ENCODE data around the gene GGPS1.

The GGPS1 gene

DNA sequence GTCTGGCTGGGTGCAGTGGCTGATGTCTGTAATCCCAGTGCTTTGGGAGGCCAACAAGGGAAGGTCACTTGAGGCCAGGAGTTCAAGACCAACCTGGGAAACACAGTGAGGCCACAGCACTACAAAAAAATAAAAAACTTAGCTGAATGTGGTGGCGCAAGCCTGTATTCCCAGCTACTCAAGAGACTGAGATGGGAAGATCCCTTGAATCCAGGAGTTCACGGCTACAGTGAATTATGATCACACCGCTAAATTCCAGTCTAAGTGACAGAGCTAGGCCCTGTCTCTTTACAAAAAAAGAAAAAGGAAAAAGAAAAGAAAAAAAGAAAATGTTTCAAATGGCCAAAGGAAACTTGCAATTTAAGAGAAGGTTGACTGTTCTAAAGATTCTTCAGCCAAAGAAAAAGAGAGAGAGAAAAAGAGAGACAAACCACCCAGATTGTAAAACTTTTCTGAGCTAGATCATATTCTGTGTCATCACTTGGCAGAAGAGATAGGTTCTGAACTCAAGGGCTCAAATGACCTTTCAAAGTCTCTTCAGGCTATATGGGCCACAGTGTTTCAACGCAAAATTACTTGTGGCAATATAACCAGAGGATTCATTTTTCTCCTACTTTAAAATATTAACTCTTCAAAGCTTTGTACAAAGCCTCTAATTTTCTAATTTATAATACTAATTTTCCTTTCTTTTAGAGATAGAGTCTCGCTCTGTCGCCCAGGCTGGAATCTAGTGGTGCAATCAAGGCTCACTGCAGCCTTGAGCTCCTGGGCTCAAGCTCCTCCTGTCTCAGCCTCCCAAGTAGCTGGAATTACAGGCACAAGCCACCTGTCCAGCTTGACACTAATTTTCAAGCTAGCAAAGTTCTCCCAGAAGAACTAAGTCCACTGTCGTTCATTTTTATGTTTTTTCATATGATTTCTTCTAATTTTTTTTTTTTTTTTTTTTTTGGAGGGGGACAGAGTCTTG is 20.9 kb upstream of the GGPS1 start:
- TF ChIP-seq CREB1 (IDR thresholded peaks at IDR 0.05; ENCODE audit: low read depth) (no peak), RAD21 (IDR thresholded peaks at IDR 0.05; ENCODE audit: low read depth) (no peak), CEBPB (IDR thresholded peaks at IDR 0.05) (no peak), TCF12 (IDR thresholded peaks at IDR 0.05; ENCODE audit: low read depth) (no peak), FOXM1 (IDR thresholded peaks at IDR 0.05; ENCODE audit: borderline replicate concordance, low read depth) (no peak), EP300 (IDR thresholded peaks at IDR 0.05; ENCODE audit: borderline replicate concordance) (no peak), NFIC (IDR thresholded peaks at IDR 0.05) (no peak), TAF1 (IDR thresholded peaks at IDR 0.05; ENCODE audit: low read depth) (no peak)
- TF ChIP-seq, protein P1, sequence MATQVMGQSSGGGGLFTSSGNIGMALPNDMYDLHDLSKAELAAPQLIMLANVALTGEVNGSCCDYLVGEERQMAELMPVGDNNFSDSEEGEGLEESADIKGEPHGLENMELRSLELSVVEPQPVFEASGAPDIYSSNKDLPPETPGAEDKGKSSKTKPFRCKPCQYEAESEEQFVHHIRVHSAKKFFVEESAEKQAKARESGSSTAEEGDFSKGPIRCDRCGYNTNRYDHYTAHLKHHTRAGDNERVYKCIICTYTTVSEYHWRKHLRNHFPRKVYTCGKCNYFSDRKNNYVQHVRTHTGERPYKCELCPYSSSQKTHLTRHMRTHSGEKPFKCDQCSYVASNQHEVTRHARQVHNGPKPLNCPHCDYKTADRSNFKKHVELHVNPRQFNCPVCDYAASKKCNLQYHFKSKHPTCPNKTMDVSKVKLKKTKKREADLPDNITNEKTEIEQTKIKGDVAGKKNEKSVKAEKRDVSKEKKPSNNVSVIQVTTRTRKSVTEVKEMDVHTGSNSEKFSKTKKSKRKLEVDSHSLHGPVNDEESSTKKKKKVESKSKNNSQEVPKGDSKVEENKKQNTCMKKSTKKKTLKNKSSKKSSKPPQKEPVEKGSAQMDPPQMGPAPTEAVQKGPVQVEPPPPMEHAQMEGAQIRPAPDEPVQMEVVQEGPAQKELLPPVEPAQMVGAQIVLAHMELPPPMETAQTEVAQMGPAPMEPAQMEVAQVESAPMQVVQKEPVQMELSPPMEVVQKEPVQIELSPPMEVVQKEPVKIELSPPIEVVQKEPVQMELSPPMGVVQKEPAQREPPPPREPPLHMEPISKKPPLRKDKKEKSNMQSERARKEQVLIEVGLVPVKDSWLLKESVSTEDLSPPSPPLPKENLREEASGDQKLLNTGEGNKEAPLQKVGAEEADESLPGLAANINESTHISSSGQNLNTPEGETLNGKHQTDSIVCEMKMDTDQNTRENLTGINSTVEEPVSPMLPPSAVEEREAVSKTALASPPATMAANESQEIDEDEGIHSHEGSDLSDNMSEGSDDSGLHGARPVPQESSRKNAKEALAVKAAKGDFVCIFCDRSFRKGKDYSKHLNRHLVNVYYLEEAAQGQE (IDR thresholded peaks at IDR 0.05; ENCODE audit: low read depth), result no peak
- TF ChIP-seq, protein P2, sequence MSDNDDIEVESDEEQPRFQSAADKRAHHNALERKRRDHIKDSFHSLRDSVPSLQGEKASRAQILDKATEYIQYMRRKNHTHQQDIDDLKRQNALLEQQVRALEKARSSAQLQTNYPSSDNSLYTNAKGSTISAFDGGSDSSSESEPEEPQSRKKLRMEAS (IDR thresholded peaks at IDR 0.05), result no peak
- TF ChIP-seq, protein P3, sequence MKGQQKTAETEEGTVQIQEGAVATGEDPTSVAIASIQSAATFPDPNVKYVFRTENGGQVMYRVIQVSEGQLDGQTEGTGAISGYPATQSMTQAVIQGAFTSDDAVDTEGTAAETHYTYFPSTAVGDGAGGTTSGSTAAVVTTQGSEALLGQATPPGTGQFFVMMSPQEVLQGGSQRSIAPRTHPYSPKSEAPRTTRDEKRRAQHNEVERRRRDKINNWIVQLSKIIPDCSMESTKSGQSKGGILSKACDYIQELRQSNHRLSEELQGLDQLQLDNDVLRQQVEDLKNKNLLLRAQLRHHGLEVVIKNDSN (IDR thresholded peaks at IDR 0.05), result no peak

DNA sequence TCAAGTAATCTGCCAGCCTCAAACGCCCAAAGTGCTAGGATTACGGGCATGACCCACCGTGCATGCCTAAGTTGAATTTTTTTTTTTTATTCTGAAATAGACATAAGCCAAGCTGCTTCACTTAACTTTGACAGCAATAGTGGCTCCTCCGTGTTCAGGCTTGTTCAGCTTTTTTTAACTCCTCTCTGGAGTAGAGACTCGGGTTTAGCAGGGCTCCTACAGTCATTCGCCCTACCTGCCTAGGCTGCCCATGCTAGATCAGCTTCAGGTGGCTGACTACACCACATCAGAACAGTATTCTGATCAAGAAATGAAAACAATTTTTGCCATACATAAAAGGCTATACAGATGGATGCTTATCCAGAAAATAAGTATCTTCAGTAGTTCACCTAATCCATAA is 15.1 kb upstream of the GGPS1 start:
- TF ChIP-seq RAD21 (IDR thresholded peaks at IDR 0.05; ENCODE audit: low read depth), result no peak
- TF ChIP-seq TAF1 (IDR thresholded peaks at IDR 0.05; ENCODE audit: low read depth), result no peak
- TF ChIP-seq, protein P1 (IDR thresholded peaks at IDR 0.05; ENCODE audit: low read depth), result no peak
- TF ChIP-seq, protein P2 (IDR thresholded peaks at IDR 0.05), result no peak
- no peak for TF ChIP-seq CEBPB (IDR thresholded peaks at IDR 0.05)
- no peak for TF ChIP-seq FOXM1 (IDR thresholded peaks at IDR 0.05; ENCODE audit: borderline replicate concordance, low read depth)
- TF ChIP-seq, protein P3 (IDR thresholded peaks at IDR 0.05), result no peak
- TF ChIP-seq YY1 (IDR thresholded peaks at IDR 0.05; ENCODE audit: low read depth), result no peak
- TF ChIP-seq EGR1 (IDR thresholded peaks at IDR 0.05), result no peak
- TF ChIP-seq TEAD4 (IDR thresholded peaks at IDR 0.05), result no peak
- no peak for TF ChIP-seq TCF12 (IDR thresholded peaks at IDR 0.05; ENCODE audit: low read depth)
- TF ChIP-seq CREB1 (IDR thresholded peaks at IDR 0.05; ENCODE audit: low read depth), result no peak
- TF ChIP-seq ZBTB7A (IDR thresholded peaks at IDR 0.05; ENCODE audit: low read depth), result no peak
- no peak for TF ChIP-seq EP300 (IDR thresholded peaks at IDR 0.05; ENCODE audit: borderline replicate concordance)
- no peak for TF ChIP-seq NFIC (IDR thresholded peaks at IDR 0.05)

DNA sequence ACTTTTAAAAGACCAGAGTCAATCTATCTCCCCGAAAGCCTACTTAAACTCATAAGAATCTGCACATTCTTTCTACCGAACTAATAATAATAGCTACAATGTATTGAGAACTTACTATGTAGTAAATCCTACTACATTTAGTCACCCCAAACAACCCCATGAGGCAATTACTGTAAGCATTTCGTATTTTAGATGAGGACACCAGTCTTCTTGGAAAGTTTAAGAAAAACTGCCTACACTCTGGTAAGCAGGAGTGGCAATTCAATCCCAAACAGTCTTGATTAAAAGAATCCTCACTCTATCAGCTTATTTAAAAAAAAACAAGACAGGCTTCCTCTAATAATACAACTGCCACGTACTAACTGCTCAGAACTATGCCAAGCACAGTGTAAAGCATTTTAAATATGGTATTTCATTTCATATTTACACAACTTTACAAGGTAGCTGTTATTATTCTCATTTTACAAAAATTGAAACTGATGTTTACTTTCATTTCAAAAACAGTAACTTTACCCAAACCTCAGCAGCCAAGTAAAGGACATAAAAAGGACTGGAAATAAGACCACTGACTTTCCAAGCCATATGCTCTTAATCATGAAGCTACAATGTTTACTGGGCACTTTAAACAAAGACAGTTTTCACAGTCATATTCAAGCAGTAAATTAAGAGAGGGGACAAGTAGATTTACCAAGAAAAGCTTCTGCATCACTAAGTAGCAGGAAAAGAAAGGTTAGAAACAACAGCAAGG is 14.3 kb upstream of the GGPS1 start:
- TF ChIP-seq TCF12 (IDR thresholded peaks at IDR 0.05; ENCODE audit: low read depth), result no peak
- TF ChIP-seq, protein P3 (IDR thresholded peaks at IDR 0.05), result no peak
- TF ChIP-seq FOXM1 (IDR thresholded peaks at IDR 0.05; ENCODE audit: borderline replicate concordance, low read depth), result no peak

DNA sequence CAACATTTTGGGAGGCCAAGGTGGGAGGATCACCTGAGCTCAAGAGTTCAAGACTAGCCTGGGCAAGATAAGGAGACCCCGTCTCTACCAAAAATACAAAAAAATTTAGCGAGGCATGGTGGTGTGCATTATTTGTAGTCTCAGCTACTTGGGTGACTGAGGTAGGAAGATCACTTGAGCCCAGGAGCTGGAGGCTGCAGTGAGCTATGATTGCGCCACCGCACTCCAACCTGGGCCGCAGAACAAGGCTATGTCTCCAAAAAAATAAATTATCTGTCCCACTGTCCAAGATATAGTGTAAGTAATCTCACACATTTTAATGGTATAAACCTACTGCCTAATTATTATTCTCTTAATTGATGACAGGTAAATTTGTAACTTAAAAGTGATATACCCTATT is 13.2 kb upstream of the GGPS1 start:
- TF ChIP-seq FOXM1 (IDR thresholded peaks at IDR 0.05; ENCODE audit: borderline replicate concordance, low read depth) (no peak), EGR1 (IDR thresholded peaks at IDR 0.05) (no peak), CREB1 (IDR thresholded peaks at IDR 0.05; ENCODE audit: low read depth) (no peak), TEAD4 (IDR thresholded peaks at IDR 0.05) (no peak), NFIC (IDR thresholded peaks at IDR 0.05) (no peak), YY1 (IDR thresholded peaks at IDR 0.05; ENCODE audit: low read depth) (no peak), TAF1 (IDR thresholded peaks at IDR 0.05; ENCODE audit: low read depth) (no peak), CEBPB (IDR thresholded peaks at IDR 0.05) (no peak), ZBTB7A (IDR thresholded peaks at IDR 0.05; ENCODE audit: low read depth) (no peak), TCF12 (IDR thresholded peaks at IDR 0.05; ENCODE audit: low read depth) (no peak)
- TF ChIP-seq, protein P1 (IDR thresholded peaks at IDR 0.05; ENCODE audit: low read depth), result no peak
- TF ChIP-seq, protein P3 (IDR thresholded peaks at IDR 0.05), result no peak
- TF ChIP-seq, protein P2 (IDR thresholded peaks at IDR 0.05), result no peak

All from Ishikawa (cell line).